ENCODE measurements around the gene FLNC.

FLNC gene

GRCh38 chr7:128801003-128801402 is 29.2 kb upstream of the FLNC start:
- DNase-seq (ENCODE audit: low read depth in 2 of 2): no peak

DNA sequence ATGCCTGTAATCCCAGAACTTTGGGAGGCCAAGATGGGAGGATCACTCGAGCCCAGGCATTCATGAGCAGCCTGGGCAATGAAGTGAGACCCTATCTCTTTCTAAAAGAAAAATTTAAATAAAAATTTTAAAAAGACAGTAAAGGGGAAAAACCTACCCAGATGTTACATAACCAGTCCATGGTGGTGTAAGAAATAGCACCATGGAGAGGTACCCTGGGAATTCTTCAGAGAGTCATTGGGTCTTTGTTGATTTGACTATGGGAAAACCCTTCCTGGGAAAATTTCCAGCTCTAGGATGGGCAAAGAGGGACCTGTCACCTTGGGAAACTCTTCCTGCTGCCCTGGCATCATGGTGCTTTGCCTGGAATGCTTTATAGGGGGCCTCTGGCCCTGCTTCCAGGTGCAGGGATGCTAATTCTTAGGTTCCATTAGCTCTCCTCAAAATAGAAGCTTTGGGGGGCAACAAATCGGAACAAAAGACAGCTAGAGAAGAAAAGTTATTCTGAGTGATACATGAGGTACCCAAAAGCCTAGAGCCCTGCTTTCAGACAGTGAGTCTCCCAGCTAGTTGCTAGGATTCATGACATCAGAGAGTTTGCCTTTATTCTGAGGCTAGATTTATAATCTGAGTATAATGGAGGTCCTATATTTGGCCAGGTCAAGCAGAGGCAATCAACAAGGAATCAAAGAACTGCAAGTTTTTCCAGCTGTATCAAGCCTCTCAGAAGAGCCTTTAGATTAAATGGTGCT is 28.4 kb upstream of the FLNC start:
- DNase-seq (ENCODE audit: low read depth in 2 of 2): no peak

DNA sequence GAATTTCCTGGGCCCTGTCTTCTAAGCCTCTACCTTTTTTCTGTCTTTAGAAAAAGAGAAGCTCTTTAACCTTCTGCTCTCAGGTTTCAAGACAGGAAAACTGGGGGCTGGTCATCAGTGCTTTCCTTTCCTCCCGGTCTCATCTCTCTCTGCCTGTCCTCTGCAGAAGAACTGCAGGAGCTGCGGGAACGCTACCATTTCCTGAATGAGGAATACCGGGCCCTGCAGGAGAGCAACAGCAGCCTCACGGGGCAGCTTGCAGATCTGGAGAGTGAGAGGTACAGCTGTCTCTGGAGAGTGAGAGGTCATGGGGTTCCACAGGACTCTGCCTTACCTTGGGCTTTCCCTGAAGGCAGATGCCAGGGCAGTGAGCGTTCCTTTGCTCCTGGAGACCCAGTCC is 25.7 kb upstream of the FLNC start:
- DNase-seq (ENCODE audit: low read depth in 2 of 2): no peak

DNA sequence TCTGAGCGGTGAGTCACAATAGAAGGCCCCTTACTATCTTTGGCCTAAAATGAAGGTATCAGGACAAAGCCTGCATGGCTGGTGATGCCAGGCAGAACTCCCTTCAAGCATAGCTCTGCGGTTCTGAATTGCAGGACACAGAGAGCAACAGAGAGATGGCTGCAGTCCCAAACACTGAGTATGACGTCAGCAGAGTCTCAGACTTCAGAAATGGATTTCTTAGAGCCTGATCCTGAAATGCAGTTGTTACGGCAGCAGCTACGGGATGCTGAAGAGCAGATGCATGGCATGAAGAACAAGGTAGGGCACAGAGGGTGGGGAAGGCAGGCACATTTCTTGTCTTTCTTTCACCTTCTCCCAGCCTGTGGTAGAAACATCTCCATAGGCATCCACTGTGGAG is 25.0 kb upstream of the FLNC start:
- DNase-seq (ENCODE audit: low read depth in 2 of 2): no peak

- no peak for DNase-seq (ENCODE audit: low read depth in 2 of 2)
Measured at GRCh38 chr7:128807191-128807590, 23.0 kb upstream of the FLNC start.

GRCh38 chr7:128809363-128809762 is 20.8 kb upstream of the FLNC start:
- DNase-seq (ENCODE audit: low read depth in 2 of 2): no peak

DNA sequence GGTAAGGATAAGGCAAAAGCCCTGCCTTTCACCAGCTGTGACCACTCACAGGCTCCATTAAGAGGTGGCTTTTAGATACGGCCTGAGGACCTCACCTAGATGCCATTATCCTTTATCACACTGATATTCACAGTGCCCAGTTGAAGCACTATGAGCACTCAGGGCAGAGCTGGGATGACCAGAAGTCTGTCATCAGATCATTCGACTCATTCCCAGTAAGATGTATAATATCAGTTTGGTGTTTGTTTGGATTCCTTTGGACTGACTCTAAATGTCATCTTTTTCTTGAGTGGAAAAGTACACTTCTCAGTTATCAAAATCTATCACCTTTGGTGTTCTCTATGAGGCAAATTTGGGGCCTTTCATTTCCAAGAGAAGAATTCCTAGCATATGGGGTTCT is 19.7 kb upstream of the FLNC start:
- DNase-seq (ENCODE audit: low read depth in 2 of 2): no peak

- DNase-seq (ENCODE audit: low read depth in 2 of 2): no peak
Measured at GRCh38 chr7:128810997-128811396, 19.2 kb upstream of the FLNC start.

GRCh38 chr7:128811631-128812430 is 18.4 kb upstream of the FLNC start:
- DNase-seq (ENCODE audit: low read depth in 2 of 2): no peak

GRCh38 chr7:128812514-128813168 is 17.6 kb upstream of the FLNC start:
- DNase-seq (ENCODE audit: low read depth in 2 of 2): no peak

GRCh38 chr7:128814499-128814898 is 15.7 kb upstream of the FLNC start:
- DNase-seq (ENCODE audit: low read depth in 2 of 2): no peak

DNA sequence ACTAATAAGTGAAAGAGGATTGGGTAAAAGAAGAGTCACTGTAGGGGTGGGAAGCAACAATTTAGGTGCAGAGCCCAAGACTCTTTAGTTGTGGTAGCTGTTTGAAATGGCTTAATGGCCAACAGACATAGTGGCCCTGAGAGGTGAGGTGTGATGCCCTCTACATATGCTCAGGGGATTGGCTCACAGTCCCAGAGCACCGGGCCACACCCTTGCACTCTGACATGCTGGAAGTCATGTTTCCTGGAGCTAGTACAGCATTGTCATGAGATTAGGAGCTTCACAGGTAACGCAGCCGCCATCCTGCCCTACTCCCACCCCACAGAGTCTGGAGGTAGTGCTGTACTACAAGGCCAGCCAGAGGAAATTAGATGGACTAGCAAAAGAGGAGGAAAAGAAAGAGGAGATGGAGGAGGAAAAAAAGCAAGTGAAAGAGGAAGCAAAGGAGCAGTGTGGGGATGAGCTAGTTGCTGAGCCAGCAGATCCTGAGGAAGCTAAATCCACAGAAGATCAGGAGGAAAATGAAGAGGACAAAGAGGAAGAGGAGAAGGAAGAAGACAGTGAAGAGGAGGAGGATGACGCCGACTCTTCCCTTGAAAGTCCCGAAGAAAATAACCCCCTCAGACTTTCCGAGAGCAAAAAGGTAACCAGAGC is 14.8 kb upstream of the FLNC start:
- no peak for DNase-seq (ENCODE audit: low read depth in 2 of 2)

- DNase-seq (ENCODE audit: low read depth in 2 of 2): no peak
Measured at GRCh38 chr7:128818694-128819093, 11.5 kb upstream of the FLNC start.

GRCh38 chr7:128821724-128822123 is 8.5 kb upstream of the FLNC start:
- no peak for DNase-seq (ENCODE audit: low read depth in 2 of 2)

- no peak for DNase-seq (ENCODE audit: low read depth in 2 of 2)
Measured at GRCh38 chr7:128826512-128826911, 3.7 kb upstream of the FLNC start.

GRCh38 chr7:128826916-128827247 is 3.3 kb upstream of the FLNC start:
- DNase-seq (ENCODE audit: low read depth in 2 of 2): no peak

- DNase-seq (ENCODE audit: low read depth in 2 of 2): no peak
Measured at GRCh38 chr7:128827248-128827958, 2.8 kb upstream of the FLNC start.

DNA sequence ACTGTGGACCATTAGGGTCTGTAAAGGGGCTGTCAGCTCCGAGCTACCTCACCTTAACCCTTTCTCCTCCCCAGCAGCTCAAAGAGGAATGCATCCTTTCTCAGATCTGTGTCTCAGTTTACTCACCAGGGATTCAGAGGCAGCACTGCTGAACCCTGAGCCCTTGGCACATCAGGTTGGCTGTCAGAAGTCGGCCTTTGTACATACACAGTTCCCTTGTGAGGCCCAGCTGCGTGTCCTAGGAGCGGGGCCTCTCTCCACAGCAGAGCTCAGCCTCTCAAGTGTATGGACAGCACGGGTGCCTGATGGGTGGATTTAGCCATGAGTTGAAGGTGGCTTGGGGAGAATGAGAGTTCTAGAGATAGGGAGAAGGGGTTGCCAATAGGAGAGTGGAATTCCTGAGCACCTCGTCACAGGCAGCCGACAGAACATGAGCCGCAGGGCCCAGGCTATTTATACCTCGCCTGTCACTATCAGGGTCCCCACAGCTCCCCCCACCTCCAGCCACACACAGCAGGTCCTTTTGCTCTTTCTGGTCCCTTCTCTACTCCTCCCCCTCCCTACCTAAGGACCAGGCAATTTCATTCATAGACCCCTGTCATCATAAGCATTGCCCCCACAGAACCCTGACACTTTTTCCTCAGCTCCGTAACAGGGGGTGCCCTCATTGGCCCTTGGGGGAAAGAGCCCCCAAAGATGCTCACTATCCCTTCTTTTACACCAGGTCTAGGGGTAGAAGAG is 2.1 kb upstream of the FLNC start:
- no peak for DNase-seq (ENCODE audit: low read depth in 2 of 2)

- no peak for DNase-seq (ENCODE audit: low read depth in 2 of 2)
Measured at GRCh38 chr7:128829391-128830166, 627 bp upstream of the FLNC start.
